ENCODE results near the gene FGF2. TPM values are rescaled to one million over a fixed set of nuclear protein-coding genes. Genes with fewer than 3 reads are reported as not detected.
A peak's percentile ranks its signal among the peaks of the same experiment; 100 is the strongest.

Gene FGF2
- total RNA-seq, 1 experiment from 2014 or later, result 115 TPM

DNA sequence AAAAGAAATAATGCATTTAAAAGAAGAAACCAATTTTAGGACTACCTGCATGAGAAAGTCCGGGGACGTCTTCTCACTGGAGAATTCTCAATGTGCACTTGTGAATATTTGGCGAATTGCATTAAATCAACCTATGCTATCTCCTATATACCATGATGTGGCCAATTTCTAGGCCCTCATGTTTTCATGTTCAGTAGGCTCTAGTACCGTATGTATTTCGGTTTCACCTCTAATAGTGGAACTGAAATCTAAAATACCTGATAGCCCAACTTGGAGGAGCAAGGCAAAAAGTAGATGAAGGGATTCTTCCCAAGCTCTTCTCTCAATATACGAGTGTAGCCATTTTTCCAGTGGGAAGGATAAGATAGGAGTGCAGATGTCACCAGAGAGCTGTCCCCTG lies 11.4 kb upstream of the FGF2 start (continued):
- TF ChIP-seq, protein P1, sequence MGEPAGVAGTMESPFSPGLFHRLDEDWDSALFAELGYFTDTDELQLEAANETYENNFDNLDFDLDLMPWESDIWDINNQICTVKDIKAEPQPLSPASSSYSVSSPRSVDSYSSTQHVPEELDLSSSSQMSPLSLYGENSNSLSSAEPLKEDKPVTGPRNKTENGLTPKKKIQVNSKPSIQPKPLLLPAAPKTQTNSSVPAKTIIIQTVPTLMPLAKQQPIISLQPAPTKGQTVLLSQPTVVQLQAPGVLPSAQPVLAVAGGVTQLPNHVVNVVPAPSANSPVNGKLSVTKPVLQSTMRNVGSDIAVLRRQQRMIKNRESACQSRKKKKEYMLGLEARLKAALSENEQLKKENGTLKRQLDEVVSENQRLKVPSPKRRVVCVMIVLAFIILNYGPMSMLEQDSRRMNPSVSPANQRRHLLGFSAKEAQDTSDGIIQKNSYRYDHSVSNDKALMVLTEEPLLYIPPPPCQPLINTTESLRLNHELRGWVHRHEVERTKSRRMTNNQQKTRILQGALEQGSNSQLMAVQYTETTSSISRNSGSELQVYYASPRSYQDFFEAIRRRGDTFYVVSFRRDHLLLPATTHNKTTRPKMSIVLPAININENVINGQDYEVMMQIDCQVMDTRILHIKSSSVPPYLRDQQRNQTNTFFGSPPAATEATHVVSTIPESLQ (CRISPR knock-in tag; IDR thresholded peaks at IDR 0.05), result no peak
- TF ChIP-seq IRF2 (CRISPR knock-in tag; IDR thresholded peaks at IDR 0.05; ENCODE audit: borderline replicate concordance, low read depth), result no peak
- TF ChIP-seq, protein P2, sequence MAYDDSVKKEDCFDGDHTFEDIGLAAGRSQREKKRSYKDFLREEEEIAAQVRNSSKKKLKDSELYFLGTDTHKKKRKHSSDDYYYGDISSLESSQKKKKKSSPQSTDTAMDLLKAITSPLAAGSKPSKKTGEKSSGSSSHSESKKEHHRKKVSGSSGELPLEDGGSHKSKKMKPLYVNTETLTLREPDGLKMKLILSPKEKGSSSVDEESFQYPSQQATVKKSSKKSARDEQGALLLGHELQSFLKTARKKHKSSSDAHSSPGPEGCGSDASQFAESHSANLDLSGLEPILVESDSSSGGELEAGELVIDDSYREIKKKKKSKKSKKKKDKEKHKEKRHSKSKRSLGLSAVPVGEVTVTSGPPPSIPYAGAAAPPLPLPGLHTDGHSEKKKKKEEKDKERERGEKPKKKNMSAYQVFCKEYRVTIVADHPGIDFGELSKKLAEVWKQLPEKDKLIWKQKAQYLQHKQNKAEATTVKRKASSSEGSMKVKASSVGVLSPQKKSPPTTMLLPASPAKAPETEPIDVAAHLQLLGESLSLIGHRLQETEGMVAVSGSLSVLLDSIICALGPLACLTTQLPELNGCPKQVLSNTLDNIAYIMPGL (CRISPR knock-in tag; IDR thresholded peaks at IDR 0.05), result no peak
- no peak for TF ChIP-seq NR2C2 (CRISPR knock-in tag; IDR thresholded peaks at IDR 0.05)
- no peak for TF ChIP-seq CBFB (CRISPR knock-in tag; IDR thresholded peaks at IDR 0.05; ENCODE audit: low read depth)
- no peak for TF ChIP-seq SOX15 (CRISPR knock-in tag; IDR thresholded peaks at IDR 0.05)
- TF ChIP-seq OVOL2 (CRISPR knock-in tag; IDR thresholded peaks at IDR 0.05; ENCODE audit: borderline replicate concordance), result no peak
- TF ChIP-seq ZNF121 (CRISPR knock-in tag; IDR thresholded peaks at IDR 0.05), result no peak

DNA sequence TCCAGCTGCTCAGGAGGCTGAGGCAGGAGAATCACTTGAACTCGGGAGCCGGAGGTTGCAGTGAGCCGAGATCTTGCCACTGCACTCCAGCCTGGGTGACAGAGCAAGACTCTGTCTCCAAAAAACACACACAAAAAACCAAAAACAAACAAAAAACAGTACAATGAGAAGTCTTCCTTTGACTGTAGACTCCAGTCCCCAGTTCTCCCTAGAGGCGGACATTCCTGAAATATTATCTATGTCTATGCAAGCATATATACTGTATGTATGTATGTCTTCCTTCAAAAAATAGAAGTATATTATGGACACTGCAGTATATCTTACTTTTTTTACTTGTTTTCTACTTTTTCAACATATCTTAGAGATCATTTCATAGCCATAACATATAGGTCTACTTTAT lies 10.2 kb upstream of the FGF2 start:
- Mint-ChIP-seq H3K4me1 (peaks cover 20% of the 10 kb centered on the region), H3K4me3 (no peak overlapping the region), H3K9me3 (0 out of 2 replicates have a peak, but pooled peaks cover 6% of the 10 kb centered on the region), H3K36me3 (peaks cover 10% of the 10 kb centered on the region), H3K27me3 (ENCODE audit: low read depth) (no peaks in the 10 kb centered on the region), H3K27ac (no peak overlapping the region)
- TF ChIP-seq, protein P3, sequence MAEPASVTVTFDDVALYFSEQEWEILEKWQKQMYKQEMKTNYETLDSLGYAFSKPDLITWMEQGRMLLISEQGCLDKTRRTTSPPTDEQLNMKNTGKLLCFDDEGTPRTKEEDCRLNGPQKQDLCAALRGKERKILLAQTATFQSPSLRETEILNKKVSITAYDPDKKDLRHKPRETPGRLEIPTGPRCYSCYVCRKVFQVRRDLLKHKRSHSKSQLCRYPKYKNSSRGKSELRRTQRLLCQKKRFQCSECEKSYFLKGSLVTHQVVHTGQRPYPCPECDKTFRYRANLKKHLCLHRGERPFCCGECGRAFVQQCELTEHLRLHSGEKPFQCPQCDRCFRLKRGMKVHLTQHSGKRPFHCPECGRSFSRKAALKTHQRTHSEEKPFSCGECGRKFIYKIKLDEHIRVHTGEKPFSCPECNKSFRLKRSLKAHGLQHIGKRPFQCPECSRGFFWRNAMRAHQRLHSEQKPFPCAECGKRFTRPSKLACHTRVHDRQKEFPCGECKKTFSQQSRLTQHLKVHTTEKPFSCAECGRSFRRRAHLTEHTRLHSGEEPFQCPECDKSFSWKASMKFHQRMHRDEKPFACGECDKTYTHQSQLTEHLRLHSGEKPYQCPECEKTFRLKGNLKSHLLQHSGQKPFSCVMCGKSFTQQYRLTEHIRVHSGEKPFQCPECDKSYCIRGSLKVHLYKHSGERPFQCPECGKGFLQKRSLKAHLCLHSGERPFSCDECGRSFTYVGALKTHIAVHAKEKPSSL (CRISPR knock-in tag; conservative IDR thresholded peaks at IDR 0.05), result no peak
- TF ChIP-seq ZNF232 (CRISPR knock-in tag; IDR thresholded peaks at IDR 0.05) (no peak), KAT7 (CRISPR knock-in tag; IDR thresholded peaks at IDR 0.05; ENCODE audit: borderline replicate concordance) (no peak)
- TF ChIP-seq, protein P4, sequence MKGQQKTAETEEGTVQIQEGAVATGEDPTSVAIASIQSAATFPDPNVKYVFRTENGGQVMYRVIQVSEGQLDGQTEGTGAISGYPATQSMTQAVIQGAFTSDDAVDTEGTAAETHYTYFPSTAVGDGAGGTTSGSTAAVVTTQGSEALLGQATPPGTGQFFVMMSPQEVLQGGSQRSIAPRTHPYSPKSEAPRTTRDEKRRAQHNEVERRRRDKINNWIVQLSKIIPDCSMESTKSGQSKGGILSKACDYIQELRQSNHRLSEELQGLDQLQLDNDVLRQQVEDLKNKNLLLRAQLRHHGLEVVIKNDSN (CRISPR knock-in tag; IDR thresholded peaks at IDR 0.05), result no peak
- TF ChIP-seq, protein P5, sequence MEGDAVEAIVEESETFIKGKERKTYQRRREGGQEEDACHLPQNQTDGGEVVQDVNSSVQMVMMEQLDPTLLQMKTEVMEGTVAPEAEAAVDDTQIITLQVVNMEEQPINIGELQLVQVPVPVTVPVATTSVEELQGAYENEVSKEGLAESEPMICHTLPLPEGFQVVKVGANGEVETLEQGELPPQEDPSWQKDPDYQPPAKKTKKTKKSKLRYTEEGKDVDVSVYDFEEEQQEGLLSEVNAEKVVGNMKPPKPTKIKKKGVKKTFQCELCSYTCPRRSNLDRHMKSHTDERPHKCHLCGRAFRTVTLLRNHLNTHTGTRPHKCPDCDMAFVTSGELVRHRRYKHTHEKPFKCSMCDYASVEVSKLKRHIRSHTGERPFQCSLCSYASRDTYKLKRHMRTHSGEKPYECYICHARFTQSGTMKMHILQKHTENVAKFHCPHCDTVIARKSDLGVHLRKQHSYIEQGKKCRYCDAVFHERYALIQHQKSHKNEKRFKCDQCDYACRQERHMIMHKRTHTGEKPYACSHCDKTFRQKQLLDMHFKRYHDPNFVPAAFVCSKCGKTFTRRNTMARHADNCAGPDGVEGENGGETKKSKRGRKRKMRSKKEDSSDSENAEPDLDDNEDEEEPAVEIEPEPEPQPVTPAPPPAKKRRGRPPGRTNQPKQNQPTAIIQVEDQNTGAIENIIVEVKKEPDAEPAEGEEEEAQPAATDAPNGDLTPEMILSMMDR (IDR thresholded peaks at IDR 0.05), result no peak
- ChIA-PET POLR2A (interaction anchor here (0.7 kb wide), 1 partner anchor 221 kb away, joined by 8 read pairs; no protein-coding TSS in a partner anchor), CTCF (no interaction called here)
- ATAC-seq (no peak), DNase-seq (ENCODE audit: low spot score) (no peak)

DNA sequence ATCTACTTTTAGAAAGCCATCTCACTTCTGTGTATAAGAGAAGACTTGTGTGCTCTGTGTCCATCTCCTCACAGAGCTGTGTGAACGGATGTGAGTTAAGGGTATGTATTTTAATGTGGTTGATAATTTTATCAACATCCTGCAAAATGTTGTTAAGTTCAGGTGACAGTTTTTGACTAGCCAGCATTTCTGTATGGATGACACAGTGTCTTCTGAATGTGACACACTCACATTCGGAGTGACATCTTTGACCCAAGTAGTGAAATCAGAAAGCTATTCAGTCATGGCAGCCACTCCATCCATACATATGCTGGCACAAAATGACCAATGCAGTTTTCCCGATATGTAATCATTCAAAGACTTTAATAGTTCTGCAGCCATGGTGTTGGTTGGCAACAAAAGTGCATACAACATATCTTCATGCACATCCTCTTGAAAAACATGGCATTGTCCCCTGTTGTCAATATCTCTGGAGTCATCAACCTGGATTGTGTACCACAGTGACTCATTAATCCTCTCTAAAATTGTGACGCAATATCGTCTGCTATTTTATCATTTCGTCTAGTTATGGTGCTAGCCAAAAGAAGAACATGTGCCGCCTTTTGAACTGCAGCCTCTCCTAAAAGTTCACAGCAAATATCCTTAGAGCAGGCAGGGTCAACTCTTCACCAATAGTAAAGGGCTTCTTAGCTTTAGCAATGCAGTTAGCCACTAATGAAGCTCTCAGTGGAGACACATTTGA lies 6.8 kb upstream of the FGF2 start:
- ATAC-seq (no peak), DNase-seq (ENCODE audit: low spot score) (no peak)
- Mint-ChIP-seq H3K27ac (peak overlapping the region; percentile 46; the same call in 1 of the 2 replicates), H3K36me3 (no peaks in the 10 kb centered on the region), H3K9me3 (no peaks in the 10 kb centered on the region), H3K27me3 (ENCODE audit: low read depth) (no peaks in the 10 kb centered on the region), H3K4me1 (peaks cover 30% of the 10 kb centered on the region), H3K4me3 (no peak overlapping the region)
- CTCF ChIA-PET, result interaction anchor here (1.0 kb wide), 1 partner anchor 62 kb away, joined by 3 read pairs; no protein-coding TSS in a partner anchor
- POLR2A ChIA-PET, result interaction anchor here (0.7 kb wide), 1 partner anchor 218 kb away, joined by 3 read pairs; no protein-coding TSS in a partner anchor
- TF ChIP-seq, protein P6, sequence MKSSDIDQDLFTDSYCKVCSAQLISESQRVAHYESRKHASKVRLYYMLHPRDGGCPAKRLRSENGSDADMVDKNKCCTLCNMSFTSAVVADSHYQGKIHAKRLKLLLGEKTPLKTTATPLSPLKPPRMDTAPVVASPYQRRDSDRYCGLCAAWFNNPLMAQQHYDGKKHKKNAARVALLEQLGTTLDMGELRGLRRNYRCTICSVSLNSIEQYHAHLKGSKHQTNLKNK (CRISPR knock-in tag; IDR thresholded peaks at IDR 0.05), result no peak
- TF ChIP-seq ELF4 (CRISPR knock-in tag; IDR thresholded peaks at IDR 0.05; ENCODE audit: low read depth) (no peak), JUN (CRISPR knock-in tag; IDR thresholded peaks at IDR 0.05) (no peak), CREB1 (CRISPR knock-in tag; IDR thresholded peaks at IDR 0.05) (no peak), ZNF671 (CRISPR knock-in tag; IDR thresholded peaks at IDR 0.05) (no peak), SMAD4 (CRISPR knock-in tag; IDR thresholded peaks at IDR 0.05) (no peak)
- TF ChIP-seq, protein P4 (CRISPR knock-in tag; IDR thresholded peaks at IDR 0.05), result no peak
- TF ChIP-seq, protein P1 (CRISPR knock-in tag; IDR thresholded peaks at IDR 0.05), result no peak
